Progenitor cell of endocrine pancreas (in vitro differentiated cells): ENCODE measurements around the gene MRPL40. TPM values are rescaled to one million over a fixed set of nuclear protein-coding genes. Genes with fewer than 3 reads are reported as not detected.

Source experiments
- DNase-seq: peaks from one replicate; pipeline ENCODE4 v3.0.0; 2021; ENCODE audit warnings: low spot score; ENCODE audit not compliant: unreplicated experiment
- H3K27ac Mint-ChIP-seq: 2 replicates; pipeline ENCODE4 v1.8.0; 2021; ENCODE audit warnings: mild to moderate bottlenecking, moderate library complexity, mixed read lengths
- H3K27me3 Mint-ChIP-seq: 2 replicates; pipeline ENCODE4 v1.8.0; 2021; ENCODE audit warnings: mixed read lengths
- H3K36me3 Mint-ChIP-seq: 2 replicates; pipeline ENCODE4 v1.8.0; 2022; ENCODE audit warnings: mixed read lengths; ENCODE audit not compliant: insufficient read depth
- H3K4me1 Mint-ChIP-seq: 2 replicates; pipeline ENCODE4 v1.8.0; 2021; ENCODE audit warnings: low read depth, mixed read lengths
- H3K4me3 Mint-ChIP-seq: 2 replicates; pipeline ENCODE4 v1.8.0; 2021; ENCODE audit warnings: low read depth, mild to moderate bottlenecking, moderate library complexity, mixed read lengths
- H3K9me3 Mint-ChIP-seq: 2 replicates; pipeline ENCODE4 v1.8.0; 2021; ENCODE audit warnings: low read depth, mixed read lengths
- long read RNA-seq: library from polyadenylated mRNA; unstranded; transcript quantifications from one replicate; pipeline ENCODE4 v2.0.0, GENCODE V29; 2020
- total RNA-seq: library from RNA; stranded (reverse); gene quantifications from 2 replicates; pipeline ENCODE4 v1.2.1, GENCODE V29; 2021
- TF ChIP-seq, protein P1 (sequence below): fragments of 200-600 bp; sonication (generic); IDR thresholded peaks from one replicate; pipeline ENCODE4 v1.5.0; 2021; ENCODE audit warnings: antibody characterized with exemption, mild to moderate bottlenecking; ENCODE audit not compliant: unreplicated experiment

The MRPL40 gene
- 20.7 and 23.6 TPM in 2 replicates for total RNA-seq
- long read RNA-seq, transcript MRPL40-201 (4 exons, 1,387 nt) = major isoform, 10 of 11 reads
- long read RNA-seq, partial matches to known transcripts = 0 of 11 reads
- long read RNA-seq, other reads (novel, unspliced or antisense) = 0 of 11 reads

DNA sequence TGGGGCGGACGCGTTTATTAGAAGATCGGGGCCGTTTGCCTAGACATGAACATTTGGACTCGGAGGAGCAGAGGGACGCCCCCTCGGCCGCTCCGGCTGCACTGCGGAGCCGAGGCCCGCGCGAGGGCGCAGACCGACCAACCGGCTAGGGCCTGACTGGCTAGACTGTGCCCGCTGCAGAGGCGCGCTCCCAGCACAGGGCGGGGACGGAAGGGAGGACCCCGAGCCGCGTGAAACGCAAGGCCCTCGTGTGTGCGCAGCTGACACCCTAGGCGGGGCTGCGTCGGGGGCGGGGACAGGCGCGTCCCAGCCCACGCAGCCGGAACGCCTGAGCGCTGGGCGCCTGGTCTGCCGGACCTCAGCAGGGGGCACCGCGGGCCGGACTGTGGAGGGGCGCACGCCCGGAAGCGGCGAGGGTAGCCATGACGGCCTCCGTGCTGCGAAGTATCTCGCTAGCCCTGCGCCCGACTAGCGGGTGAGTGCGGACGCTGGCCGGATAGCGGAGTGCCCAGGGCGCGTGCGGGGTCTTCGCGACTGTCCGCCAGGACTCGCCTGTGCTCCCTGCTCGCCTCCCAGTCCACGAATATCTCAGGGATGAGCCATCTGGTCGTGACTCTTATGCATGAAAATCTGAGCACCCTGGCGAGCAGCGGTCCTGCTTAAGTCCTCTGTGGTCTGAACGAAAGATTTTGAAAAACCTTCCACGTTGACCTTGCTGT is at the start of gene MRPL40:
Gene MRPL40, plus strand, starts transcription at position 413 of the 719 bp plus-strand sequence. Its CDS starts 10 bp downstream, at position 423.
- H3K9me3 Mint-ChIP-seq = no peaks in the 10 kb centered on the region
- peaks cover 23% of the 10 kb centered on the region for H3K4me1 Mint-ChIP-seq
- H3K27ac Mint-ChIP-seq = peak within 1 kb of the TSS; percentile 96
- no peaks in the 10 kb centered on the region for H3K27me3 Mint-ChIP-seq
- peak within 1 kb of the TSS; percentile 89 for H3K4me3 Mint-ChIP-seq
- TF ChIP-seq, protein P1, sequence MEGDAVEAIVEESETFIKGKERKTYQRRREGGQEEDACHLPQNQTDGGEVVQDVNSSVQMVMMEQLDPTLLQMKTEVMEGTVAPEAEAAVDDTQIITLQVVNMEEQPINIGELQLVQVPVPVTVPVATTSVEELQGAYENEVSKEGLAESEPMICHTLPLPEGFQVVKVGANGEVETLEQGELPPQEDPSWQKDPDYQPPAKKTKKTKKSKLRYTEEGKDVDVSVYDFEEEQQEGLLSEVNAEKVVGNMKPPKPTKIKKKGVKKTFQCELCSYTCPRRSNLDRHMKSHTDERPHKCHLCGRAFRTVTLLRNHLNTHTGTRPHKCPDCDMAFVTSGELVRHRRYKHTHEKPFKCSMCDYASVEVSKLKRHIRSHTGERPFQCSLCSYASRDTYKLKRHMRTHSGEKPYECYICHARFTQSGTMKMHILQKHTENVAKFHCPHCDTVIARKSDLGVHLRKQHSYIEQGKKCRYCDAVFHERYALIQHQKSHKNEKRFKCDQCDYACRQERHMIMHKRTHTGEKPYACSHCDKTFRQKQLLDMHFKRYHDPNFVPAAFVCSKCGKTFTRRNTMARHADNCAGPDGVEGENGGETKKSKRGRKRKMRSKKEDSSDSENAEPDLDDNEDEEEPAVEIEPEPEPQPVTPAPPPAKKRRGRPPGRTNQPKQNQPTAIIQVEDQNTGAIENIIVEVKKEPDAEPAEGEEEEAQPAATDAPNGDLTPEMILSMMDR = no peak
- peak; percentile 85 for DNase-seq
- H3K36me3 Mint-ChIP-seq = peaks cover 1% of the 10 kb centered on the region

DNA sequence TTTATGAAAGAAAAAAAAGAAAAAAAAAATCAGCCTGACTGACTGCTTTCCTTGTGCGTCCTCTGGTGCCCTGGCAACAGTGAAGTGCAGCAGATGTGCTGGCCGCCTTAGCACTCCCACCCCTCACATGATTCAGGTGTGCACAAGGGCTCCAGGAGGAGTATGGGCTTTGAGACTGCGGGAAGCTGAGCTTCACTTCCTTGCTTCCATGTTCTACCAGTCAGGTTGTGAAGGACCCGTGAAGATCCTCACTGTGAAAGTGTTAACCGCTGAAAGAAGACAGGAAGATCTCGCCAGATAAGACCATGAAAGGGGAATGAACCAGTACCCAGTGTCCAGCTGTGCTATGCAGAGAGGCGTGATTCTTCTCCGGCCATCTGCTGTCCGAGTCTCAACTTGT is 49.1 kb upstream of the MRPL40 start:
- Mint-ChIP-seq H3K4me1 (no peaks in the 10 kb centered on the region), H3K27me3 (no peaks in the 10 kb centered on the region), H3K9me3 (no peaks in the 10 kb centered on the region), H3K4me3 (no peak overlapping the region), H3K36me3 (peaks cover 18% of the 10 kb centered on the region), H3K27ac (peak overlapping the region; percentile 39)
- TF ChIP-seq, protein P1 = no peak
- no peak for DNase-seq

DNA sequence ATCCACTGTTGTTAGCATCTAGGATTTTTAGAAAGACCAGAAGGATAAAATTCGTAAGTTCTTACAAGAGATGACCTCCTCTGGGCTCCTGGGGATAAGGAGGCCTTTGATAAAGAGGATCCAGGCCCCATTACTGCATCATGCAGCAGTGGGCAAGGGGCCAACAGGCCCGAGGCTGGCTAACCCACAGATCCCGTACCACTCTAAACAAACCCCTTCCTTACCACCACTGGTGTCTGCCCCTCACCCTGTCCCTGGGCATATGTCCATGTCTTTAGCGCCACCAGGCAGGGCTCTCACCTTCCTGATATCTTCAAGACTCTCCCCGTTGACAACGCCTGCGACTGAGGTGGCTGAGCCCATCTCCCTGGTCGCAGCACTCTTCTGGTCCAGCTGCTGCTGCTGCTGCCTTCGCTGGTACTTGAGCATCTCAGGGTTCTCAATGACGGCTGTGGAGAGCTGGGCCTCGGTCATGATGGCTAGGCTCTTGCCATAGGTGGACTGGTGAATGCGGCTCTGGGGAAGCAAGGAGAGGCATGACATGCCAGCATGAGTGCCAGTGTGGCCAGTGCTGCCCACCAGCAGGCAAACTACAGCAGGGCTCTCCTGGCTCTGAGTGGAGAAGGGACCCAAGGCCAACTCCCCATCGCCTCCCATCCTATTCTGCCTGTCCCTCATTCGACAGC is 47.0 kb upstream of the MRPL40 start:
- TF ChIP-seq, protein P1 = no peak
- H3K4me3 Mint-ChIP-seq = no peak overlapping the region
- H3K9me3 Mint-ChIP-seq = no peaks in the 10 kb centered on the region
- peaks cover 18% of the 10 kb centered on the region for H3K36me3 Mint-ChIP-seq
- DNase-seq = no peak
- H3K27me3 Mint-ChIP-seq = no peaks in the 10 kb centered on the region
- H3K4me1 Mint-ChIP-seq = no peaks in the 10 kb centered on the region
- H3K27ac Mint-ChIP-seq = peak overlapping the region; percentile 91

DNA sequence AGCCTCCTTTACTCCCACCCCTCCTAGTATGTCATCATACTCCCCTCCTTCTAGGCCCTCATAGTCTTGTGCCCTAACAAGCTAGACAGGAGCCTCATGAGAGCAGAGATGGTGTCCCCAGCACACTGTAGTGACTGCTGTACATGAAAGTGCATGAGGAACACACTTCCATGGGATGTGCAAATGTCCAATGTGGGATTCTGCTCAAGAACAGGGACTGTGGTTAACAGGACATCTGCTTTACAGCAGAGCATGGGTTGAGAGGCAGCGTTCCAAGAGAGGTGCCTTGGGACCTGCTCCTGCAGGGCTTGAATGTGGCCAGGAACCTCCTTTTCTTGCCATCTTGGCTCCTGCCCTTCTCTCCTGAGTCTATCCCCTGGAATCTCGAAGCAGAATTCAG is 46.1 kb upstream of the MRPL40 start:
- DNase-seq = no peak
- no peaks in the 10 kb centered on the region for H3K27me3 Mint-ChIP-seq
- TF ChIP-seq, protein P1 = no peak
- H3K36me3 Mint-ChIP-seq = peaks cover 19% of the 10 kb centered on the region
- H3K4me1 Mint-ChIP-seq = no peaks in the 10 kb centered on the region
- no peak overlapping the region for H3K4me3 Mint-ChIP-seq
- H3K27ac Mint-ChIP-seq = no peak overlapping the region
- H3K9me3 Mint-ChIP-seq = no peaks in the 10 kb centered on the region

DNA sequence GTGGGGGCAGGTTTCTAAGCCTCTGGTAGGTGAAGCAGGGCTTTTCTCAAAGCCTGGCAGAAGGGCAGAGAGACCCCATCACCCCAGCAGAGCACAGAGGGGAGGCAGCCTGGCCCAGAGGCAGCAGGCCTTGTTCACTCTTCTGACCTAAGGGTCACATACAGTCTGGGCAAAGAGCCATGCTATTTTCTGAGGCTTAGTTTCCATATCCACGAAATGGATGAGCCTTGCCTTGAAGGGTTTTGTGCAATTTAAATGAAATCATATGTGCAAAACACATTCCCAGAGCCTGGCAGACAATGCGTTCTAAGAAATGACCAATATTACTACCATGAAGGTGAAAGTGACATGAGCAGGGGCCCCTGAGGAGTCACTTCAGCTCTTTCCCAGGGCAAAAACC is 45.3 kb upstream of the MRPL40 start:
- peaks cover 18% of the 10 kb centered on the region for H3K36me3 Mint-ChIP-seq
- no peak overlapping the region for H3K27ac Mint-ChIP-seq
- no peak overlapping the region for H3K4me3 Mint-ChIP-seq
- no peaks in the 10 kb centered on the region for H3K9me3 Mint-ChIP-seq
- no peaks in the 10 kb centered on the region for H3K27me3 Mint-ChIP-seq
- no peaks in the 10 kb centered on the region for H3K4me1 Mint-ChIP-seq
- DNase-seq = no peak
- TF ChIP-seq, protein P1 = no peak
